ENCODE data around the gene HAPSTR1.
"Not testable (repeated sequence)": the region's sequence is repeated elsewhere in the genome, so short reads cannot be mapped to it uniquely, and the experiment has no call there.

Gene HAPSTR1

GRCh38 chr16:9090960-9091866 lies at the start of gene HAPSTR1:
Gene HAPSTR1, plus strand, starts transcription at chr16:9091644. Its CDS starts 401 bp downstream, at chr16:9092045.
- DNase-seq = peak; percentile 99
- in situ Hi-C loops (cut with MboI; ENCODE audit: low pct_unique_long_range_greater_than_20kb, low sequenced_read_pairs) = no loop called here

GRCh38 chr16:9042533-9042932 lies 48.9 kb upstream of the HAPSTR1 start:
- in situ Hi-C loops (cut with MboI; ENCODE audit: low pct_unique_long_range_greater_than_20kb, low sequenced_read_pairs) = no loop called here
- DNase-seq = no peak

GRCh38 chr16:9042964-9043680 lies 48.3 kb upstream of the HAPSTR1 start:
- in situ Hi-C loops (cut with MboI; ENCODE audit: low pct_unique_long_range_greater_than_20kb, low sequenced_read_pairs) = no loop called here
- no peak for DNase-seq

- in situ Hi-C loops (cut with MboI; ENCODE audit: low pct_unique_long_range_greater_than_20kb, low sequenced_read_pairs); DNase-seq: not testable (repeated sequence)
Observed at GRCh38 chr16:9045562-9045961, 45.9 kb upstream of the HAPSTR1 start.

GRCh38 chr16:9046667-9047055 lies 44.8 kb upstream of the HAPSTR1 start:
- in situ Hi-C loops (cut with MboI; ENCODE audit: low pct_unique_long_range_greater_than_20kb, low sequenced_read_pairs) = no loop called here
- no peak for DNase-seq

- peak; percentile 93 for DNase-seq
- in situ Hi-C loops (cut with MboI; ENCODE audit: low pct_unique_long_range_greater_than_20kb, low sequenced_read_pairs) = no loop called here
Observed at GRCh38 chr16:9047689-9048301, 43.6 kb upstream of the HAPSTR1 start.

GRCh38 chr16:9048302-9048700 lies 43.1 kb upstream of the HAPSTR1 start:
- no peak for DNase-seq
- in situ Hi-C loops (cut with MboI; ENCODE audit: low pct_unique_long_range_greater_than_20kb, low sequenced_read_pairs) = no loop called here

GRCh38 chr16:9049241-9049640 lies 42.2 kb upstream of the HAPSTR1 start:
- in situ Hi-C loops (cut with MboI; ENCODE audit: low pct_unique_long_range_greater_than_20kb, low sequenced_read_pairs) = no loop called here
- no peak for DNase-seq

- DNase-seq = peak; percentile 57
- in situ Hi-C loops (cut with MboI; ENCODE audit: low pct_unique_long_range_greater_than_20kb, low sequenced_read_pairs) = no loop called here
Observed at GRCh38 chr16:9050102-9050830, 41.2 kb upstream of the HAPSTR1 start.

- DNase-seq = peak; percentile 37
- in situ Hi-C loops (cut with MboI; ENCODE audit: low pct_unique_long_range_greater_than_20kb, low sequenced_read_pairs) = no loop called here
Observed at GRCh38 chr16:9053006-9053601, 38.3 kb upstream of the HAPSTR1 start.

- in situ Hi-C loops (cut with MboI; ENCODE audit: low pct_unique_long_range_greater_than_20kb, low sequenced_read_pairs) = no loop called here
- DNase-seq = no peak
Observed at GRCh38 chr16:9054460-9054859, 37.0 kb upstream of the HAPSTR1 start.

GRCh38 chr16:9055115-9055514 lies 36.3 kb upstream of the HAPSTR1 start:
- no peak for DNase-seq
- in situ Hi-C loops (cut with MboI; ENCODE audit: low pct_unique_long_range_greater_than_20kb, low sequenced_read_pairs) = no loop called here

- no peak for DNase-seq
- in situ Hi-C loops (cut with MboI; ENCODE audit: low pct_unique_long_range_greater_than_20kb, low sequenced_read_pairs) = no loop called here
Observed at GRCh38 chr16:9055661-9056060, 35.8 kb upstream of the HAPSTR1 start.

- DNase-seq = no peak
- in situ Hi-C loops (cut with MboI; ENCODE audit: low pct_unique_long_range_greater_than_20kb, low sequenced_read_pairs) = no loop called here
Observed at GRCh38 chr16:9056061-9056460, 35.4 kb upstream of the HAPSTR1 start.

GRCh38 chr16:9058211-9058610 lies 33.2 kb upstream of the HAPSTR1 start:
- no peak for DNase-seq
- in situ Hi-C loops (cut with MboI; ENCODE audit: low pct_unique_long_range_greater_than_20kb, low sequenced_read_pairs) = no loop called here

- in situ Hi-C loops (cut with MboI; ENCODE audit: low pct_unique_long_range_greater_than_20kb, low sequenced_read_pairs) = no loop called here
- DNase-seq = no peak
Observed at GRCh38 chr16:9060225-9060624, 31.2 kb upstream of the HAPSTR1 start.

GRCh38 chr16:9061358-9061813 lies 30.1 kb upstream of the HAPSTR1 start:
- in situ Hi-C loops (cut with MboI; ENCODE audit: low pct_unique_long_range_greater_than_20kb, low sequenced_read_pairs) = no loop called here
- peak; percentile 87 for DNase-seq

GRCh38 chr16:9062301-9062700 lies 29.1 kb upstream of the HAPSTR1 start:
- DNase-seq = no peak
- in situ Hi-C loops (cut with MboI; ENCODE audit: low pct_unique_long_range_greater_than_20kb, low sequenced_read_pairs) = no loop called here

- no peak for DNase-seq
- in situ Hi-C loops (cut with MboI; ENCODE audit: low pct_unique_long_range_greater_than_20kb, low sequenced_read_pairs) = no loop called here
Observed at GRCh38 chr16:9065077-9065476, 26.4 kb upstream of the HAPSTR1 start.

Measured in KBM-7 (cell line).